Measurements from ENCODE around the gene CNEP1R1. TPM values are rescaled to one million over a fixed set of nuclear protein-coding genes. Genes with fewer than 3 reads are reported as not detected.
A peak's percentile ranks its signal among the peaks of the same experiment; 100 is the strongest.

CNEP1R1 gene
- total and polyA plus RNA-seq, 2 donors (not counting 1 experiment from before 2014, with no cell fraction given): 18.6 to 32.9 TPM

- TF ChIP-seq, protein P1, sequence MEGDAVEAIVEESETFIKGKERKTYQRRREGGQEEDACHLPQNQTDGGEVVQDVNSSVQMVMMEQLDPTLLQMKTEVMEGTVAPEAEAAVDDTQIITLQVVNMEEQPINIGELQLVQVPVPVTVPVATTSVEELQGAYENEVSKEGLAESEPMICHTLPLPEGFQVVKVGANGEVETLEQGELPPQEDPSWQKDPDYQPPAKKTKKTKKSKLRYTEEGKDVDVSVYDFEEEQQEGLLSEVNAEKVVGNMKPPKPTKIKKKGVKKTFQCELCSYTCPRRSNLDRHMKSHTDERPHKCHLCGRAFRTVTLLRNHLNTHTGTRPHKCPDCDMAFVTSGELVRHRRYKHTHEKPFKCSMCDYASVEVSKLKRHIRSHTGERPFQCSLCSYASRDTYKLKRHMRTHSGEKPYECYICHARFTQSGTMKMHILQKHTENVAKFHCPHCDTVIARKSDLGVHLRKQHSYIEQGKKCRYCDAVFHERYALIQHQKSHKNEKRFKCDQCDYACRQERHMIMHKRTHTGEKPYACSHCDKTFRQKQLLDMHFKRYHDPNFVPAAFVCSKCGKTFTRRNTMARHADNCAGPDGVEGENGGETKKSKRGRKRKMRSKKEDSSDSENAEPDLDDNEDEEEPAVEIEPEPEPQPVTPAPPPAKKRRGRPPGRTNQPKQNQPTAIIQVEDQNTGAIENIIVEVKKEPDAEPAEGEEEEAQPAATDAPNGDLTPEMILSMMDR (IDR thresholded peaks at IDR 0.05): no peak
- no peak for TF ChIP-seq EZH2 (IDR thresholded peaks at IDR 0.05; ENCODE audit: borderline replicate concordance, insufficient read depth, low read depth, low read length, poor library complexity, severe bottlenecking)
- ChIA-PET POLR2A (no interaction called here), CTCF (interaction anchor here (0.8 to 1.0 kb wide), 2 partner anchors 13 to 288 kb away, joined by 3 read pairs; partner anchors contain the start of gene CNEP1R1)
- Histone ChIP-seq H3K27ac (ENCODE audit: low read length in 2 of 2) (peak overlapping the region in 1 of 2 donors; percentile 60), H3K9me3 (ENCODE audit: control extremely low read depth in 1 of 3, control insufficient read depth in 2 of 3, insufficient read depth in 1 of 3, low read length in 2 of 3) (no peaks in the 10 kb centered on the region), H3K4me3 (ENCODE audit: control extremely low read depth in 1 of 5, extremely low read depth in 1 of 5, insufficient read depth in 1 of 5, low read depth in 2 of 5, low read length in 4 of 5) (no peak overlapping the region), H3K27me3 (replicated peaks in 1 of 4; ENCODE audit: control extremely low read depth in 1 of 4, control insufficient read depth in 3 of 4, insufficient read depth in 4 of 4, low read length in 3 of 4) (no peaks in the 10 kb centered on the region), H3K36me3 (replicated peaks in 1 of 2; ENCODE audit: control extremely low read depth in 1 of 2, control insufficient read depth in 1 of 2, extremely low read depth in 1 of 2, insufficient read depth in 2 of 2, low read length in 1 of 2) (peaks cover 8 to 26% of the 10 kb centered on the region in 2 experiments), H3K79me2 (ENCODE audit: control insufficient read depth, insufficient read depth, low read length) (no peaks in the 10 kb centered on the region), H3K9ac (ENCODE audit: low read length) (no peak overlapping the region), H3K4me1 (ENCODE audit: control insufficient read depth in 2 of 2, insufficient read depth in 2 of 2, low read length in 2 of 2) (peaks cover 5 to 15% of the 10 kb centered on the region in 2 donors), H2AFZ (ENCODE audit: insufficient read depth, low read depth, low read length, poor library complexity, severe bottlenecking) (no peak overlapping the region), H4K20me1 (ENCODE audit: control insufficient read depth, insufficient read depth, low read length, poor library complexity, severe bottlenecking) (no peaks in the 10 kb centered on the region), H3K4me2 (replicated peaks; ENCODE audit: low read depth, low read length, poor library complexity, severe bottlenecking) (no peak overlapping the region)
- WGBS (ENCODE audit: insufficient coverage): no CpG with 5 or more reads among the region's 4 CpGs
- Mint-ChIP-seq H3K27ac (peak overlapping the region; percentile 13), H3K27me3 (peaks cover 6% of the 10 kb centered on the region), H3K4me1 (peaks cover 14% of the 10 kb centered on the region), H3K9me3 (ENCODE audit: insufficient read depth) (no peaks in the 10 kb centered on the region), H3K4me3 (no peak overlapping the region)
- intact Hi-C loops (cut with micrococcal nuclease): no loop called here
- no peak for ATAC-seq (ENCODE audit: low read depth)
- DNase-seq: no peak
Measured at GRCh38 chr16:50038286-50038685, 13.3 kb downstream of the CNEP1R1 start.

GRCh38 chr16:50038756-50039529 is 13.9 kb downstream of the CNEP1R1 start:
- 33% methylated on average over 4 of the region's 5 CpGs for WGBS (ENCODE audit: insufficient coverage)
- Mint-ChIP-seq H3K9me3 (ENCODE audit: insufficient read depth) (no peaks in the 10 kb centered on the region), H3K27ac (peak overlapping the region; percentile 23), H3K27me3 (peaks cover 7% of the 10 kb centered on the region), H3K4me1 (peaks cover 14% of the 10 kb centered on the region), H3K4me3 (no peak overlapping the region)
- Histone ChIP-seq H3K9ac (ENCODE audit: low read length) (no peak overlapping the region), H3K4me3 (ENCODE audit: control extremely low read depth in 1 of 5, extremely low read depth in 1 of 5, insufficient read depth in 1 of 5, low read depth in 2 of 5, low read length in 4 of 5) (no peak overlapping the region), H3K4me2 (replicated peaks; ENCODE audit: low read depth, low read length, poor library complexity, severe bottlenecking) (no peak overlapping the region), H3K4me1 (ENCODE audit: control insufficient read depth in 2 of 2, insufficient read depth in 2 of 2, low read length in 2 of 2) (peaks cover 5 to 15% of the 10 kb centered on the region in 2 donors), H3K27ac (ENCODE audit: low read length in 2 of 2) (peak overlapping the region in 1 of 2 donors; percentile 60), H3K79me2 (ENCODE audit: control insufficient read depth, insufficient read depth, low read length) (no peaks in the 10 kb centered on the region), H4K20me1 (ENCODE audit: control insufficient read depth, insufficient read depth, low read length, poor library complexity, severe bottlenecking) (no peaks in the 10 kb centered on the region), H3K27me3 (replicated peaks in 1 of 4; ENCODE audit: control extremely low read depth in 1 of 4, control insufficient read depth in 3 of 4, insufficient read depth in 4 of 4, low read length in 3 of 4) (no peaks in the 10 kb centered on the region), H3K9me3 (ENCODE audit: control extremely low read depth in 1 of 3, control insufficient read depth in 2 of 3, insufficient read depth in 1 of 3, low read length in 2 of 3) (no peaks in the 10 kb centered on the region), H2AFZ (ENCODE audit: insufficient read depth, low read depth, low read length, poor library complexity, severe bottlenecking) (peak overlapping the region; percentile 21), H3K36me3 (replicated peaks in 1 of 2; ENCODE audit: control extremely low read depth in 1 of 2, control insufficient read depth in 1 of 2, extremely low read depth in 1 of 2, insufficient read depth in 2 of 2, low read length in 1 of 2) (peaks cover 7 to 24% of the 10 kb centered on the region in 2 experiments)
- TF ChIP-seq, protein P1 (IDR thresholded peaks at IDR 0.05): no peak
- no peak for TF ChIP-seq EZH2 (IDR thresholded peaks at IDR 0.05; ENCODE audit: borderline replicate concordance, insufficient read depth, low read depth, low read length, poor library complexity, severe bottlenecking)
- no peak for ATAC-seq (ENCODE audit: low read depth)
- POLR2A ChIA-PET: no interaction called here
- CTCF ChIA-PET: interaction anchor here (0.6 to 1.0 kb wide), 3 partner anchors 14 to 752 kb away, joined by 3 read pairs; partner anchors contain the start of gene CNEP1R1
- intact Hi-C loops (cut with micrococcal nuclease): no loop called here
- peak; percentile 22 for DNase-seq
